Peyer's patch (tissue), 4 donors: ENCODE data around the gene C1QTNF9B.

Experiments used
- CTCF ChIP-seq, 6 experiments: fragments of 450-650 bp in 4 of 6; fragments of 200-600 bp in 2 of 6; sonication (generic) in 1 of 6; IDR thresholded peaks; one replicate each; pipeline ENCODE4 v1.5.1; 2017 to 2019; ENCODE audit warnings: antibody characterized with exemption in 6 of 6, mild to moderate bottlenecking in 3 of 6, moderate library complexity in 1 of 6
- POLR2A ChIP-seq, 2 donors: fragments of 450-650 bp; IDR thresholded peaks; one replicate each; pipeline ENCODE4 v1.5.1; 2017; ENCODE audit warnings: antibody characterized with exemption in 2 of 2, mild to moderate bottlenecking in 2 of 2, moderate library complexity in 2 of 2

GRCh38 chr13:23919006-23919405 lies 21.7 kb upstream of the C1QTNF9B start:
- TF ChIP-seq CTCF (IDR thresholded peaks at IDR 0.05) (no peak), POLR2A (IDR thresholded peaks at IDR 0.05) (no peak)
